Left ventricle myocardium superior (tissue), 1 donor: ENCODE measurements around the gene GSX2. TPM values are rescaled to one million over a fixed set of nuclear protein-coding genes. Genes with fewer than 3 reads are reported as not detected.
A peak's percentile ranks its signal among the peaks of the same experiment; 100 is the strongest.
"Not testable (repeated sequence)": the region's sequence is repeated elsewhere in the genome, so short reads cannot be mapped to it uniquely, and the experiment has no call there.

Source experiments
- ATAC-seq: fragments of 200-7000 bp; cut with Tn5 transposase; one replicate; pipeline ENCODE4 v1.9.1; 2020; ENCODE audit warnings: mild to moderate bottlenecking, moderate library complexity
- DNase-seq: peaks from one replicate; pipeline ENCODE4 v3.0.0-alpha.2; 2020
- intact Hi-C: fragments of 100-400 bp; cut with micrococcal nuclease; formaldehyde crosslinking; loops from one replicate; pipeline ENCODE4 v1.11.0; 2022
- total RNA-seq: library from RNA; stranded (reverse); fragmentation: NEBNext Ultra II Directional; extraction: Animal tissue kit (Norgen Biotek cat#: 25700); gene quantifications from one replicate; pipeline ENCODE4 v1.2.1, GENCODE V29; 2021
- donor health status: DM: no; HTN: yes; CAD: no; lungs with severe emphysema.

Gene GSX2
- total RNA-seq, 1 donor from 2014 or later, result not detected

- no peak for DNase-seq
- ATAC-seq, result peak; percentile 7
- intact Hi-C loops, result no loop called here
Measured at GRCh38 chr4:54099287-54099747, 646 bp upstream of the GSX2 start.

GRCh38 chr4:54100595-54101189 lies 729 bp downstream of the GSX2 start:
- peak; percentile 7 for ATAC-seq
- DNase-seq, result no peak
- intact Hi-C loops, result no loop called here

GRCh38 chr4:54101190-54102041 lies 1.5 kb downstream of the GSX2 start:
- intact Hi-C loops, result no loop called here
- ATAC-seq (no peak), DNase-seq (no peak)

GRCh38 chr4:54102531-54103106 lies 2.7 kb downstream of the GSX2 start:
- intact Hi-C loops, result no loop called here
- ATAC-seq, result no peak
- no peak for DNase-seq

GRCh38 chr4:54103190-54103574 lies 3.2 kb downstream of the GSX2 start:
- intact Hi-C loops, result no loop called here
- ATAC-seq, result peak; percentile 8
- DNase-seq, result no peak

GRCh38 chr4:54104907-54105306 lies 4.9 kb downstream of the GSX2 start:
- no peak for DNase-seq
- ATAC-seq, result no peak
- intact Hi-C loops, result no loop called here

- ATAC-seq (no peak), DNase-seq (no peak)
- intact Hi-C loops, result no loop called here
Measured at GRCh38 chr4:54107951-54108748, 8.2 kb downstream of the GSX2 start.

- no peak for ATAC-seq
- intact Hi-C loops, result no loop called here
- DNase-seq, result no peak
Measured at GRCh38 chr4:54109241-54110018, 9.5 kb downstream of the GSX2 start.

GRCh38 chr4:54110019-54110416 lies 10.1 kb downstream of the GSX2 start:
- DNase-seq (no peak), ATAC-seq (no peak)
- intact Hi-C loops, result no loop called here

GRCh38 chr4:54113206-54113605 lies 13.2 kb downstream of the GSX2 start:
- DNase-seq, ATAC-seq, intact Hi-C loops: not testable (repeated sequence)

GRCh38 chr4:54116246-54116645 lies 16.3 kb downstream of the GSX2 start:
- DNase-seq, intact Hi-C loops, ATAC-seq: not testable (repeated sequence)

- intact Hi-C loops, result no loop called here
- no peak for DNase-seq
- ATAC-seq, result no peak
Measured at GRCh38 chr4:54118850-54119589, 19.1 kb downstream of the GSX2 start.

GRCh38 chr4:54120518-54120917 lies 20.6 kb downstream of the GSX2 start:
- DNase-seq (no peak), ATAC-seq (no peak)
- intact Hi-C loops, result no loop called here

GRCh38 chr4:54127660-54128059 lies 27.7 kb downstream of the GSX2 start:
- no peak for DNase-seq
- intact Hi-C loops, result no loop called here
- no peak for ATAC-seq

GRCh38 chr4:54128694-54129093 lies 28.7 kb downstream of the GSX2 start:
- intact Hi-C loops, DNase-seq, ATAC-seq: not testable (repeated sequence)

- DNase-seq (peak; percentile 55), ATAC-seq (peak; percentile 85)
- intact Hi-C loops, result no loop called here
Measured at GRCh38 chr4:54139332-54139731, 39.4 kb downstream of the GSX2 start.

- ATAC-seq (no peak), DNase-seq (no peak)
- intact Hi-C loops, result no loop called here
Measured at GRCh38 chr4:54140287-54140686, 40.3 kb downstream of the GSX2 start.

- no peak for DNase-seq
- intact Hi-C loops, result no loop called here
- ATAC-seq, result no peak
Measured at GRCh38 chr4:54144199-54144598, 44.2 kb downstream of the GSX2 start.
